ENCODE results near the gene EMCN.

- TF ChIP-seq MAFK (IDR thresholded peaks at IDR 0.05; ENCODE audit: low read depth, low read length) (no peak), CTCF (IDR thresholded peaks at IDR 0.05; ENCODE audit: control extremely low read depth in 1 of 3, insufficient read depth in 1 of 3, low read depth in 1 of 3, low read length in 3 of 3) (no peak), EP300 (IDR thresholded peaks at IDR 0.05; ENCODE audit: borderline replicate concordance in 1 of 2, low read depth in 2 of 2, low read length in 2 of 2) (no peak), EZH2 (IDR thresholded peaks at IDR 0.05; ENCODE audit: low read depth, low read length, severe bottlenecking) (no peak), RAD21 (IDR thresholded peaks at IDR 0.05 in 1 of 2, conservative IDR thresholded peaks at IDR 0.05 in 1 of 2; ENCODE audit: low read depth in 2 of 2, low read length in 2 of 2) (no peak), JUND (IDR thresholded peaks at IDR 0.05; ENCODE audit: low read length) (no peak), TCF12 (IDR thresholded peaks at IDR 0.05; ENCODE audit: low read depth, low read length) (no peak)
These were observed 93.4 kb downstream of the EMCN start for GRCh38 chr4:100424376-100424775.
